ENCODE data around the gene CNTNAP4.

DNA sequence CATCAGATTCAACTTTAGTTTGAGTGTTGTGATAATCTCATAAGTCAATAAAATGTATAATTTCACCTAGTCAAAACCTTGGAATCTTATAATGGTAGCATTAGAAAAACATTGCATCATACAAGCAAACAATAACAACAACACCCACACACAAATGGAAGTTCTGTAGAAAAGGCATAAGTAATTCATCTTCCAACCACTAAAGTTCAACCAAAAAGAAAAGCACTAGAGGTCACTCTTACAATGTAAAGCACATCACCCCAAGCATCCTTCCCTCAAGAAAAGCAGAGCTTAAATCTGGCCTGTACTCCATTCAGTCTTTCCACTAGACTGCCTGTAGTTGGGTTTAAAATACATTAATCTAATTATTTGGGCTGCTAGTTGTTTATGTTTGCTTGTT lies 1.8 kb downstream of the CNTNAP4 start:
- TF ChIP-seq, protein P1, sequence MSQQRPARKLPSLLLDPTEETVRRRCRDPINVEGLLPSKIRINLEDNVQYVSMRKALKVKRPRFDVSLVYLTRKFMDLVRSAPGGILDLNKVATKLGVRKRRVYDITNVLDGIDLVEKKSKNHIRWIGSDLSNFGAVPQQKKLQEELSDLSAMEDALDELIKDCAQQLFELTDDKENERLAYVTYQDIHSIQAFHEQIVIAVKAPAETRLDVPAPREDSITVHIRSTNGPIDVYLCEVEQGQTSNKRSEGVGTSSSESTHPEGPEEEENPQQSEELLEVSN (IDR thresholded peaks at IDR 0.05; ENCODE audit: borderline replicate concordance, low read depth), result no peak
- TF ChIP-seq TP53 (CRISPR knock-in tag; IDR thresholded peaks at IDR 0.05) (no peak), JUNB (IDR thresholded peaks at IDR 0.05) (no peak)

Data from A549 (cell line).